ENCODE measurements around the gene ASCL5. TPM values are rescaled to one million over a fixed set of nuclear protein-coding genes. Genes with fewer than 3 reads are reported as not detected.

The ASCL5 gene
- polyA plus RNA-seq, 1 donor (not counting 4 experiments of a cell fraction or from before 2014, with no cell fraction given), result not detected

GRCh38 chr1:201149400-201149799, 22.4 kb upstream of the ASCL5 start:
- Histone ChIP-seq H3K27ac (ENCODE audit: control insufficient read depth, insufficient read depth, low read length) (no peak overlapping the region), H4K20me1 (ENCODE audit: control insufficient read depth, extremely low read depth, insufficient read depth, low read length) (no peaks in the 10 kb centered on the region), H3K4me3 (ENCODE audit: control insufficient read depth in 2 of 3, extremely low read depth in 1 of 3, insufficient read depth in 2 of 3, low read depth in 1 of 3, low read length in 3 of 3) (no peak overlapping the region), H2AFZ (ENCODE audit: control insufficient read depth, low read length) (no peak overlapping the region), H3K4me1 (ENCODE audit: control insufficient read depth, extremely low read depth, insufficient read depth, low read length) (peaks cover 6% of the 10 kb centered on the region), H3K4me2 (ENCODE audit: control insufficient read depth, extremely low read depth, insufficient read depth, low read depth, low read length) (no peak overlapping the region), H3K9ac (ENCODE audit: control insufficient read depth, extremely low read depth, insufficient read depth, low read length) (no peak overlapping the region), H3K27me3 (ENCODE audit: control insufficient read depth, extremely low read depth, insufficient read depth, low read length) (no peaks in the 10 kb centered on the region), H3K36me3 (ENCODE audit: control insufficient read depth in 2 of 2, extremely low read depth in 1 of 2, insufficient read depth in 2 of 2, low read length in 2 of 2) (peaks cover 16 to 20% of the 10 kb centered on the region in 2 experiments), H3K79me2 (ENCODE audit: control insufficient read depth, insufficient read depth, low read length) (peaks cover 3% of the 10 kb centered on the region), H3K9me3 (ENCODE audit: control insufficient read depth, low read depth, low read length) (no peaks in the 10 kb centered on the region), H3K9me1 (ENCODE audit: control insufficient read depth, extremely low read depth, insufficient read depth, low read length) (no peaks in the 10 kb centered on the region)
- TF ChIP-seq EZH2 (IDR thresholded peaks at IDR 0.05; ENCODE audit: low read length), result no peak
- TF ChIP-seq CTCF (optimal IDR thresholded peaks at IDR 0.05 in 1 of 3, IDR thresholded peaks at IDR 0.05 in 1 of 3, conservative IDR thresholded peaks at IDR 0.05 in 1 of 3; ENCODE audit: extremely low read depth in 1 of 3, insufficient read depth in 2 of 3, low read length in 3 of 3), result peak; percentile 30 to 59 (median 55)
- DNase-seq (ENCODE audit: low read depth, low spot score), result no peak
- dilution Hi-C loops (cut with MboI; ENCODE audit: extremely low pct_ligation_motif_present, low sequenced_read_pairs), result no loop called here
- no peak for FAIRE-seq

DNA sequence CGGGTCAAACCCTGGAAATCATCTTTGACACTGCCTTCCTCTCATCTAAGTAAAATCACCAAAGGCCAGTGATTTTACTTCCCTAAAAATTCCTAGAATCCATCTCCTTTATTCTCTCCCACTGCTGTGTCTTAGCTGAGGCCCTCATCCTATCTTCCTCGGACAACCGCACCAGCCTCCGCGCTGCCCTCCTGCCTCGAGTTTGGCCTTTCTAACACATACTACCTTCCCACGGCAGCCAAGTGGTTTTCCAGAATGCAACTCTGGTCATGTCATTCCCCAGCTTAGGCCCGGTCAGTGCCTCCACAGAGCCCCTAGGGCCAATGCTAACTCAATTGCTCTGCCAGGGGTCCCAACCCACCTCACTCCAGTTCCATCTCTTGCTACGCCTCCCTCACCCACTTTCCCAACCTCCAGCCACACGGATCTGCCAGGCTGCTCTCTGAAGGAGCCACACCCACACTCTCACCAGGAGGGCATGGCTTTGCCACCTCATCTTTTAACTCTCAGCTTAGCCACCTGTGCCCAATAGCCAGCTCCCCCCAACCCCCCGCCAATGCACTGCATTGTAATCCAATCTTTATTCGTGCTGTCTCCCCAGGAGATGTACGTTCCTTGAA, 20.5 kb upstream of the ASCL5 start:
- dilution Hi-C loops (cut with MboI; ENCODE audit: extremely low pct_ligation_motif_present, low sequenced_read_pairs), result no loop called here
- no peak for FAIRE-seq

More for the DNA sequence above, 20.5 kb upstream of the ASCL5 start:
- H3K9me3 ChIP-seq (ENCODE audit: control insufficient read depth, low read depth, low read length), result no peaks in the 10 kb centered on the region
- no peak overlapping the region for H3K27ac ChIP-seq (ENCODE audit: control insufficient read depth, insufficient read depth, low read length)
- no peaks in the 10 kb centered on the region for H3K4me1 ChIP-seq (ENCODE audit: control insufficient read depth, extremely low read depth, insufficient read depth, low read length)
- DNase-seq (ENCODE audit: low read depth, low spot score), result no peak
- no peaks in the 10 kb centered on the region for H4K20me1 ChIP-seq (ENCODE audit: control insufficient read depth, extremely low read depth, insufficient read depth, low read length)
- TF ChIP-seq CTCF (optimal IDR thresholded peaks at IDR 0.05 in 1 of 3, IDR thresholded peaks at IDR 0.05 in 1 of 3, conservative IDR thresholded peaks at IDR 0.05 in 1 of 3; ENCODE audit: extremely low read depth in 1 of 3, insufficient read depth in 2 of 3, low read length in 3 of 3) (no peak), EZH2 (IDR thresholded peaks at IDR 0.05; ENCODE audit: low read length) (no peak)
- no peaks in the 10 kb centered on the region for H3K9me1 ChIP-seq (ENCODE audit: control insufficient read depth, extremely low read depth, insufficient read depth, low read length)
- peaks cover 22 to 30% of the 10 kb centered on the region in 2 experiments for H3K36me3 ChIP-seq (ENCODE audit: control insufficient read depth in 2 of 2, extremely low read depth in 1 of 2, insufficient read depth in 2 of 2, low read length in 2 of 2)
- H3K4me3 ChIP-seq (ENCODE audit: control insufficient read depth in 2 of 3, extremely low read depth in 1 of 3, insufficient read depth in 2 of 3, low read depth in 1 of 3, low read length in 3 of 3), result no peak overlapping the region
- H3K79me2 ChIP-seq (ENCODE audit: control insufficient read depth, insufficient read depth, low read length), result no peaks in the 10 kb centered on the region
- no peak overlapping the region for H2AFZ ChIP-seq (ENCODE audit: control insufficient read depth, low read length)
- H3K27me3 ChIP-seq (ENCODE audit: control insufficient read depth, extremely low read depth, insufficient read depth, low read length), result no peaks in the 10 kb centered on the region
- H3K9ac ChIP-seq (ENCODE audit: control insufficient read depth, extremely low read depth, insufficient read depth, low read length), result no peak overlapping the region
- no peak overlapping the region for H3K4me2 ChIP-seq (ENCODE audit: control insufficient read depth, extremely low read depth, insufficient read depth, low read depth, low read length)
